CD4-positive, alpha-beta T cell treated with Interferon gamma for 1 hour (primary cell): ENCODE measurements around the gene SLC2A13.

Experiments used
- DNase-seq: peaks from one replicate; pipeline ENCODE4 v3.0.0-alpha.2; 2020

SLC2A13 gene

DNA sequence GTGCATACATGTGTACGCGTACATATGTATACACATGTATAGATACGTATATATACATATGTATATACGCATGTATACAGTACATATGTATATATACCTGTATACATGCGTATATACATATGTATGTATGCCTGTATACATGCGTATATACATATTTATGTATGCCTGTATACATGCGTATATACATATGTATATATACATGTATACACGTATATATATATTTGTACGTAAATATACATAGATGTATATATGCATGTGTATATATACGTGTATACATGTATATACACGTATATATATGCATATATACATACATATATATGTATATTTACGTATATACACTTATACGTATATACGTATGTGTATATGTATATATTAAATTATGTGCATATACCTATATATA is 392.3 kb downstream of the SLC2A13 start:
- no peak for DNase-seq

DNA sequence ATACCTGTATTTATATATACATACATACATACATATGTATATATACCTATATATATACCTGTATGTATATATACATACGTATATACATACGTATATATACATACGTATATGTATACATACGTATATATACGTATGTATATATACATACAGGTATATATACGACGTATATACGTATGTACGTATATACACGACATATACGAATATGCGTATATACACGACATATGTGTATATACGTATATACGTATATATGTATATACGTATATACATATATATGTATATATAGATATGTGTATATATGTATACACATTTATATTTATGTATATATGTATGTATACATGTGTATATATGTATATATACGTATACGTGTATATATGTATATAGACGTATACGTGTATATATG is 393.5 kb downstream of the SLC2A13 start:
- DNase-seq, result no peak
